A673 (cell line): ENCODE measurements around the gene SMYD3. TPM values are rescaled to one million over a fixed set of nuclear protein-coding genes. Genes with fewer than 3 reads are reported as not detected.

ENCODE experiments used
- BruUV-seq: library from RNA; stranded (reverse); fragments of 400-500 nt; replicated peaks from 2 replicates; lab custom pipeline; 2021; lab: Mats Ljungman, UMichigan
- CTCF ChIA-PET: fragments of 300-600 bp; sonication (Branson Sonifier 250); formaldehyde crosslinking; loops from one replicate; lab custom pipeline; 2022; ENCODE audit warnings: antibody characterized with exemption; lab: Charles Lee
- POLR2A ChIA-PET: fragments of 300-600 bp; sonication (Branson Sonifier 250); formaldehyde crosslinking; loops from one replicate; lab custom pipeline; 2022; ENCODE audit warnings: antibody characterized with exemption; ENCODE audit not compliant: low non-redundant PET; lab: Charles Lee
- DNase-seq: peaks from one replicate; pipeline ENCODE4 v3.0.0-alpha.2; 2015; ENCODE audit warnings: low spot score
- H3K27ac ChIP-seq: fragments of 200-600 bp; sonication (generic); 2 replicates; pipeline ENCODE4 v1.5.1; 2016; ENCODE audit warnings: mixed run types, low read depth, mild to moderate bottlenecking, mixed read lengths, antibody characterized with exemption, low read length; ENCODE audit not compliant: poor library complexity, severe bottlenecking
- H3K27me3 ChIP-seq: fragments of 200-600 bp; sonication (generic); replicated peaks from 2 replicates; pipeline ENCODE4 v1.6.1; 2017; ENCODE audit warnings: mixed run types, low read depth, mild to moderate bottlenecking, mixed read lengths, antibody characterized with exemption, low read length; ENCODE audit not compliant: insufficient read depth, poor library complexity
- H3K36me3 ChIP-seq: fragments of 200-600 bp; sonication (generic); 2 replicates; pipeline ENCODE4 v1.6.1; 2016; ENCODE audit warnings: mixed run types, mild to moderate bottlenecking, mixed read lengths, antibody characterized with exemption, low read length; ENCODE audit not compliant: insufficient read depth, poor library complexity, severe bottlenecking
- H3K4me1 ChIP-seq: fragments of 200-600 bp; sonication (generic); 2 replicates; pipeline ENCODE4 v1.6.1; 2017; ENCODE audit warnings: mixed run types, mild to moderate bottlenecking, mixed read lengths, antibody characterized with exemption, low read length; ENCODE audit not compliant: insufficient read depth, poor library complexity, severe bottlenecking
- H3K4me3 ChIP-seq: fragments of 200-600 bp; sonication (generic); 2 replicates; pipeline ENCODE4 v1.5.1; 2016; ENCODE audit warnings: low read depth, mixed run types, mild to moderate bottlenecking, mixed read lengths, low read length; ENCODE audit not compliant: poor library complexity, severe bottlenecking
- H3K9me3 ChIP-seq: fragments of 200-600 bp; sonication (generic); 2 replicates; pipeline ENCODE4 v1.6.1; 2016; ENCODE audit warnings: mixed run types, low read depth, mild to moderate bottlenecking, mixed read lengths, antibody characterized with exemption, low read length; ENCODE audit not compliant: poor library complexity, severe bottlenecking
- CTCF ChIP-seq: fragments of 300-800, 200-600 bp; sonication (generic); conservative IDR thresholded peaks from 2 replicates; pipeline ENCODE4 v1.5.1; 2017; ENCODE audit warnings: low read depth, mild to moderate bottlenecking, antibody characterized with exemption, low read length, moderate library complexity, mixed read lengths
- EZH2 ChIP-seq: fragments of 200-600 bp; sonication (generic); IDR thresholded peaks from 2 replicates; pipeline ENCODE4 v1.6.1; 2017; ENCODE audit warnings: borderline replicate concordance, low read depth, mild to moderate bottlenecking, mixed read lengths, antibody characterized with exemption, low read length; ENCODE audit not compliant: poor library complexity, severe bottlenecking
- intact Hi-C: fragments of 100-400 bp; cut with micrococcal nuclease; formaldehyde crosslinking; loops from one replicate; pipeline ENCODE4 v1.10.0; 2022; ENCODE audit not compliant: unreplicated experiment
- total RNA-seq: library from RNA; stranded (reverse); gene quantifications from 2 replicates; pipeline ENCODE4 v1.2.3, GENCODE V29; 2021

SMYD3 gene
- total RNA-seq, 1 experiment from 2014 or later, result 29.0 TPM

GRCh38 chr1:246153796-246154212, 353.3 kb downstream of the SMYD3 start:
- intact Hi-C loops, result no loop called here
- ChIA-PET CTCF (no interaction called here), POLR2A (no interaction called here)
- Histone ChIP-seq H3K4me3 (no peak overlapping the region), H3K27me3 (no peaks in the 10 kb centered on the region), H3K4me1 (no peaks in the 10 kb centered on the region), H3K27ac (no peak overlapping the region), H3K9me3 (no peaks in the 10 kb centered on the region), H3K36me3 (no peaks in the 10 kb centered on the region)
- DNase-seq, result no peak
- no TSS peak for BruUV-seq
- TF ChIP-seq CTCF (no peak), EZH2 (no peak)

GRCh38 chr1:246152986-246153431, 354.1 kb downstream of the SMYD3 start:
- ChIA-PET POLR2A (no interaction called here), CTCF (no interaction called here)
- TF ChIP-seq CTCF (no peak), EZH2 (no peak)
- Histone ChIP-seq H3K4me3 (no peak overlapping the region), H3K36me3 (no peaks in the 10 kb centered on the region), H3K4me1 (no peaks in the 10 kb centered on the region), H3K9me3 (no peaks in the 10 kb centered on the region), H3K27me3 (no peaks in the 10 kb centered on the region), H3K27ac (no peak overlapping the region)
- intact Hi-C loops, result no loop called here
- no peak for DNase-seq
- no TSS peak for BruUV-seq

- Histone ChIP-seq H3K27me3 (no peaks in the 10 kb centered on the region), H3K9me3 (no peaks in the 10 kb centered on the region), H3K27ac (no peak overlapping the region), H3K36me3 (no peaks in the 10 kb centered on the region), H3K4me1 (no peaks in the 10 kb centered on the region), H3K4me3 (no peak overlapping the region)
- intact Hi-C loops, result no loop called here
- no TSS peak for BruUV-seq
- TF ChIP-seq CTCF, result no peak
- no peak for TF ChIP-seq EZH2
- ChIA-PET CTCF (no interaction called here), POLR2A (no interaction called here)
- DNase-seq, result no peak
These were observed 355.2 kb downstream of the SMYD3 start for GRCh38 chr1:246151796-246152434.
